GM18498 (cell line): ENCODE results near the gene BRMS1.
"Not testable (repeated sequence)": the region's sequence is repeated elsewhere in the genome, so short reads cannot be mapped to it uniquely, and the experiment has no call there.

Experiments used
- ATAC-seq: cut with Tn5 transposase; IDR thresholded peaks from one replicate; pipeline ENCODE4 v1.9.1; 2021; ENCODE audit warnings: mild to moderate bottlenecking, moderate library complexity; ENCODE audit not compliant: unreplicated experiment

BRMS1 gene

DNA sequence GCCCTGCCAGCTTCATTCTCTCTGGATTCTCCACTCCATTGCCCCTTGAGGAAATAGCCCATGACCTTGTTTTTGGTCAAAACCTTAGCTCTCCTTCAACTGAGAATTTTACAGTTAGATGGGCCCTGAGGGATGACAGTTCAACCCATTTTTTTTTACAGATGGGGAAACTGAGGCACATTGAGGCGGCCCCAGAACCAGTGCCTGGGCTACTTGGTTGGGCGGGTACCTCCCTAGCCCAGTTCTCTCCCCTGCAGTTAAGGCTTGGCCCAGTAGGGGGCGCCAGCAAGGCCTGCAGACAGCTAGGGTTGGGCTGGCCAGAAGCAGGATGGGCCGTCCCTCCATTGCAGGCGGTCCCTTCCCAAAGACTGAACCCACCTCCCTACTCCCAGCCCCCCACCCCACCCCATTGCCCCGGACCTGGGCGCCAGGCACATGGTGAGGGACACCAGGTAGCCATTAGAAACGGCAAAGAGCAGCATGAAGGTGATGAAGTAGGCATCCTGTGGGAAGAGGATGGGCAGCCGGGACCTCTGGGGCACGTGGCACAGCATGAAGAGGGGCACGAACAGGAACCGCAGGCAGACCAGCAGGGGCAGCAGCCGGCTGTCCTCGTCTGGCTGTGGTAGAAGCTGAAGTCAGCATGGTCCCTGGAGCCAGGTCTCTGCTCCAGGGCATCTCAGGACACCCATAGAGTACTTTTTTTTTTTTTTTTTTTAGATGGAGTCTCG, 19.1 kb upstream of the BRMS1 start:
- ATAC-seq: no peak

DNA sequence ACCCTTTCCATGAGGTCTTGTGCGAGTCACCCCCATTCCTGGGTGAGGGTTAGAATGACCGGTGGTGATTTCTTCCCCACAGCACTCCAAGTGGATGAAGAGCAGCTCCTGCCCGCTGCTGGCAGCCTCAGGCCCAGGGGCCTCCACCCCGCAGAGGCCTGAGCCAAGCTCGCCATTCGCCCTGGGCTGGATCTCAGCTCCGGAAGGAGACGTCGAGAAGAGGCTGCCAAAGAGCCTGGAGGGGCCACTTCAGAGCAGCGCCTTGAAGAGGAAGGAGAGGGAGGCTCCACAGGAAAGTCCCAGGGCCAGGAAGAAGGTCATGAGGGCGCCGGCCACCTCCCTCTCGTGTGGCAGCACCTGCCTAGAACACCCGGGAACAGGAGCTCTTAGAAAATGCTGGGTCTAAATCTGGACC, 18.3 kb upstream of the BRMS1 start:
- no peak for ATAC-seq

DNA sequence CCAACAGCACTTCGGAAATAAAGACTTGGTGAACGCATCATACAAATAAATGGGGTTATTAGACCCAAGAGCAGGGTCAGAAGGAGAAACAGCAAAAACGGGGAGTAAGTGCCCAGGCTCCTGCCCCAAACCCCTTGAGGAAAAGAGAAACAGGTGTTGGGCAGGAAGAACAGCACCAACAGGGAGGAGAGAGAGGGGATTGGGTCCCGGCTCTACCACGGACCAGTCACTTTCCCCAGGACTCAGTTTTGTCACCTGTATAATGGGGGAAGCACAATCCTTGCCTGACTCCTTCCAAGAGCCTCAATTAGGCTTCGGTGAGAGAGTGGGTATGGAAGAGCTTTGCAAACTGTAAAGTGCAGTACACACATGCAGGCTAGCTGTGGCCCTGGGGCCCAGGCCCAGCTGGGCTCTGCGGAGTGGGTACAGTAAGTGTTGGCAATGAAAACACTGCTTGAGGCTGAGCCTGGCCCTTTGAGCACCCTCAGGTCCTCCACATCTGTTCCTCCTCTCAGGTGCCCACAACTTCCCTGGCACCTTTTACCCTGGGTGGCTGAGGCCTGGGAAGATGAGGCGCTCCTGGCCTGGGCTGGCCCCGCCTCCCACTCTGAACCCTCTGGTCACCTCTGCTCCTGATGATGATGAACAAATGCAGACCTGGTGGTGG, 17.7 kb upstream of the BRMS1 start:
- no peak for ATAC-seq

DNA sequence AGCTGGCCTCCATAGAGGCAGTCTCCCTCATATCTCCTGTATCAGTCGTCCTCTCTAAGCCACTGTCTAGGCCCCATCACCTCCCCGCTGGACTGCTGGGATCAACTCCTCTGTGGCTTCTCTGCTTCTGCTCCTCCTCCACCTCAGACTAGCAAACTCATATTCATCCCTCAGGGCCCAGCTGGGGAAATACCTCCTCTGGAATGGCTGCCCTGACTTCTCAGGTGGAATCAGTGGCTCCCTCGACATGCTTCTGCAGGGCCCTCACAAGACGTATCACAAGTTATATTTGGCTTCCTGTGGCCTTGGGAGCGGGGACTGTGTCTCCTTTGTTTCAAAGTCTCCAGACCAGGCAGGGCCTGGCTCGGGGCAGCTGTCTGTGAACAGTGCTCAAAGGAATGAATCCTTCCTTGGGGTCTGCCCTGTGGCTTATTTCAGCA, 16.6 kb upstream of the BRMS1 start:
- ATAC-seq: no peak

DNA sequence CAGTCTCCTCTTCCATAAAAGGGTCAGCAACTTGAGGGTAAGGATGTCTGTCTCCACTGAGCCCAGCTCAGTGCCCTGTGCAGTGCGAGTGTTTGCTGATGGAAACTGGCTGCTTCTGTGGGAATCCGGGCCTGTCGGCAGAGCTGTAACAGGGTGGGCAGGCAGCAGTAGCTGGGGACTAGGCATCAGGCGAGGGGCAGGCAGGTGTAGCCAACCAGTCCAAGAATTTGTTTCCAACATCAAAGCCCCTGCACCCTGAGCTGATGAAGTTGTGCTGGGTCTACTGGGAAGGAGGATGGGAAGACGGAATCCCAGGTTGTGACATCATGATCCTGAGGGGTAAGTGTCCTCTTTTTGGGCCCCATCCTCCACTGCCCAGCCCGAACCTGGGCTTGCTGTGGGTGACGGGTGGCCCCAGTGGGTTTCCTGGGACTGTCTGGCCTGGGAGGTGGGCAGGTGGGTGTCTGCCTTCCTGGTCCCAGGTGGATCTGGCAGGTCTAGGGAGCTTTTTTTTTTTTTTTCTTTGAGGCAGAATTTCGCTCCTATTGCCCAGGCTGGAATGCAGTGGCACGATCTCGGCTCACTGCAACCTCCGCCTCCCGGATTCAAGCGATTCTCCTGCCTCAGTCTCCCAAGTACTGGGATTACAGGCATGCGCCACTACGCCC, 15.6 kb upstream of the BRMS1 start:
- no peak for ATAC-seq

DNA sequence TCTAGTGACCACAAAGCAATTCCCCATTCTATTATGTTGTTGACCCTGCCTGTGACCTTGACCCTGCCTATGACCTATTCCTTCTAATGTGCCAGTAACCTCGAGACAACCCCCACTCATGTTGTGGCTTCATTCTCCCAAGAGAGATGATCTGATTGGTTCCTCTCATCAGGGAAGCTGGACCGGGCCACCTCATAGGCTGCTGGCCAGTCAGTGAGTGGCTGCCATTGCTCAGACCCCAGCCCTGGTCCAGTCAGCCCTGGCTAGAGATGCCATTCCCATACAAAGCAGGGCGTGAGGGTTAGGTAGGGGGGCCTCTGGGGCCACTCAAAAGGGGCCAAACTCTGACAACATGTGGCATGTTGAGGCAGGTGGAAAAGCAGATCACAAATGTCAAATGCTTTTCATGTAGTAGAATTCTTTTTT, 14.8 kb upstream of the BRMS1 start:
- no peak for ATAC-seq

DNA sequence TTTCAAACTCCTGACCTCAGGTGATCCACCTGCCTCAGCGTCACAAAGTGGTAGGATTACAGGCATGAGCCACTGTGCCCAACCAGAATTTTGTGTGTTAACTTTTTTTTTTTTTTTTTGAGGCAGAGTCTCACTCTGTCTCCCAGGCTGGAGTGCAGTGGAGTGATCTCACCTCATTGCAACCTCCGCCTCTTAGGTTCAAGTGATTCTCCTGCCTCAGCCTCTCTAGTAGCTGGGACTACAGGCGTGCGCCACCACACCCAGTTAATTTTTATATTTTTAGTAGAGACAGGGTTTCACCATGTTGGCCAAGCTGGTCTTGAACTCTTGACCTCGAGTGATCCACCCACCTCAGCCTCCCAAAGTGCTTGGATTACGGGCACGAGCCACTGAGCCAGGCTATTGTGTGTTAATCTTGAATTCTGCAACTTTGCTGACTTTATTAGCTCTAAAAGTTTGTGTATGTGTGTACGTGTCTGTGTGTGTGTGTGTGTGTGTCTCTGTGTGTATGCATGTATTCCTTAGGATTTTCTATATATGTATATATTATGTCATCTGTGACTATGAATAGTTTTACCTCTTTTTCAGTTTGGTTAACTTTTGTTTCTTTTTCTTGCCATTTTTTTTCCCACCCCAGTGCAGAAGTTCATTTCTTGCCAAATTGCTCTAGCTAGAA, 5.8 kb upstream of the BRMS1 start:
- ATAC-seq: not testable (repeated sequence)

DNA sequence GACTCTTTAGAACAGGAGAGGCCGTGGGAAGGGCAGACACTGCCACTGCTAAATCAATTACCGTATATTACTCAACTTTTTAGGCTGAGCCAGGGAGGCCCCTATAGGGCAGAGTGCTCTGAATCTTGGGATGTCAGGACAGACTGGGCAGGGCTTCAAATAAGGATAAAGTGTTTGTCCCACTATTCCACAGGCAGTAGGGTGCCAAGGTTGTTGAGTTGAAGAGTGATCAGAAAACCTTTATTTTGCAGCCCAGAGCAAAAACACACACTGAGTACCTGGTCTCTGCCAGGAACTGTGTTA, 4.1 kb upstream of the BRMS1 start:
- ATAC-seq: no peak

DNA sequence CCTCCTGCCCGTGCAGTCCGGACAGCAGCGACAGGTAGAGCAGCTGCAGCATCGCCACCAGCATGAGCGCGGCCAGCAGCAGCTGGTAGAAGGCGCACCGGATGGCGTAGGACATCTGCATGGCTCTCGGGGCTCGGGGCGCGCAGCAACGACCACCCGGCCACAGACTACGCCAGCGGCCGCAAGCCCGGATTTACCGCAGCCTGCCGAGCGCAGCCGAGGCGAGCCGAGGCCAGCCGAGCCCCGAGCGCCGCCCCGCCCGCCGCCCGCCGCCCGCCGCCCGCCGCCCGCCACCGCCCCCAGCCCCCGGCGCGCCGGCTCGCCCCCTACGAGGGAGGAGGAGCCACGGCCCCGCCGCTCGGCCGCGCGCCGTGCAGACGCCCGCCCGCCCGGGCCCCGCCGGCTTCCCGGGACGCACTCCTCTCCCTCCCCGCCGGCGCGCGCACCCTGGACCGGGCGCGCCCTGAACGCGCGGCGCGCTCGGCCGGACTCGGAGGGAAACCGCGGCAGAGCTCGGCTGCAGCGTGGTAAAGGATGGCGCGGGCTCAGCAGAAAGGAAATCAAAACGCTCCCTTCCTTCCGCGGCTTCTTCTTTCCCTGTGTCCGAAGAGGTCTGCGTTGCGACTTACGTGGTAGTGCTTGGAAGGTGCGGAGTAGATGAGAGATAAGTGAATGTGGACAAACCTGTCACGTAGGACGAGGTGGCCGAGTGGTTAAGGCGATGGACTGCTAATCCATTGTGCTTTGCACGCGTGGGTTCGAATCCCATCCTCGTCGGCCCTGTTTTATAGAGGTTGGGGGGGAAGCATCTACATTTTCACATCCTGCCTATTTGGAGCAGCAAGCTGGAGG, 2.7 kb upstream of the BRMS1 start, which contains the start of gene B4GAT1:
TSS of gene B4GAT1 (minus strand) at position 205 of the 852 bp plus-strand sequence. CDS start at position 121, 84 bp downstream.
- ATAC-seq: peak; percentile 48

DNA sequence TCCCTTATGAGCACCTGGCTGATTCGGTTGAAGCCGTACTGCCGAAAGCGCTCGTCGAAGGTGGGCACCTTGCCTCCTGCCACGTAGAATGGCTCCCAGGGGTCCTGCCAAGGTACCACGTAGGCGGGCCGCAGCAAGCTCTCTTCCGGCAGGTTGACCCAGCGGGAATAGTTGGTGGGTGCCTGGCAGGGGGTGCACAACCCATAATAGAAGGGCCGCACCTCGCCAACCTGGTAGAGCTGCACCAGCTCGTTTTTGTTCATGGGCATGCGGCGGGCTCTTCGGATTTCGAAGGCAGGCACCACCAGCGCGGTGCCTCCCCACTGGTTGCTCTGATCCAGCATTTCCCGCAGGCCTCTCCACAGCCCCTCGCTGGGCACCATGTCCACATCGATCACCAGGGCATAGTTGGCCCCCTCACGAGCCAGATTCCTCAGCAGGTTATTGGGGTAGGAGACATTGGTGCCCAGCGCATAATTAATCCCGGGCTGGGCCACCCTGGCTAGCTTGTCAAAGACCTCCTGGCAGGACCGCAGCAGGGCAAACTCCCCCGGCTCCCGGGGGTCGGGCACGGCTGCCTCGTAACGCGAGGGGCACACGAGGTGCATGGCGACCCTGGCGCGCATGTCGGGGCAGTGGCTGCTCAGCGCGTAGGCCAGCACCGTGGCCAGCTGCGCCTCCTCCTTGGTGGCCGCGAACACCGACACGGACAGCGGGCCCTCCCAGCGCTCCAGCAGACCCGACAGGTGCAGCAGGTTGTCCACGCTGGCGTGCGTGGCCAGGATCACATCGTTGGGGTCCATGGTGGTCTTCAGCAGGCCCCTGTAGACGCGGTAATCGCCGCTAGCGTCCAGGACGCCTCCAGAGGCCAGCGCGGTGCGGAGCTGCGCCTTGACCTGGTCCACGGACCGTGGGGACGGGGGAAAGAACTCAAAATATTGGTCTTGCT, 1.8 kb upstream of the BRMS1 start:
- ATAC-seq: no peak

DNA sequence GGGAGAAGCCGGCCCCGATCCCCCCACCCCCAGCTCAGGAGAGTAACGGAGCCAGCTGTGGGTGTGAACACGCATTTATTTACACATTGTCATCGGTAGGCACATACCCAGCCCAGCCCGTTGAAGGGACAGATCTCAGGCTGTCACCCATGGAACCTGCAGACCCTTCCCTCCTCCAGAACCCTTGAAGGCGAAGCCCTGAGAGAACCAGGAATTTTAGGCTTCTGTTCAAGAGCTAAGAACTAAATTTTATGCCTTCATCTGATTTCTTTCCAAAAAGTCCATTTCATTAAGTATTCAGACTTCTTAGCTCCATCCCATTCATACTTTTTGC, 379 bp upstream of the BRMS1 start:
- peak; percentile 4 for ATAC-seq

DNA sequence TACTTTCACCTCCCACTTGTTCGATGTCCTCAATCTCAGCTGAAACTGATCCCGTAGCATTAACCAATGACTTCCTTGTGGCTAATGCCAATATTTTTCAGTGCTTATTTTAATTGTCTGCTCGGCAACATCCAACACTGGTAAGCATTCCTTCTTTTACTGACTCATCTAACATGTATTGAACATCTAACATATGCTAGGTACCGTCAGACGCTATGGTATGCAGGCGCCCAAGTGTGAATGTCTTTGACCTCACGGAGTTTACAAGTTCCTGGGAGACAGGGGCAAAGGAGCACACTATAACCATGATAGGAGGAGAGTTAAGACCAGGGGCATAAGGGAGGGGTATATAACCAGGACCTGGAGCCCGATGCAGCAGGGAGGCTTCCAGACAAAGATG, 1.7 kb downstream of the BRMS1 start:
- ATAC-seq: no peak

DNA sequence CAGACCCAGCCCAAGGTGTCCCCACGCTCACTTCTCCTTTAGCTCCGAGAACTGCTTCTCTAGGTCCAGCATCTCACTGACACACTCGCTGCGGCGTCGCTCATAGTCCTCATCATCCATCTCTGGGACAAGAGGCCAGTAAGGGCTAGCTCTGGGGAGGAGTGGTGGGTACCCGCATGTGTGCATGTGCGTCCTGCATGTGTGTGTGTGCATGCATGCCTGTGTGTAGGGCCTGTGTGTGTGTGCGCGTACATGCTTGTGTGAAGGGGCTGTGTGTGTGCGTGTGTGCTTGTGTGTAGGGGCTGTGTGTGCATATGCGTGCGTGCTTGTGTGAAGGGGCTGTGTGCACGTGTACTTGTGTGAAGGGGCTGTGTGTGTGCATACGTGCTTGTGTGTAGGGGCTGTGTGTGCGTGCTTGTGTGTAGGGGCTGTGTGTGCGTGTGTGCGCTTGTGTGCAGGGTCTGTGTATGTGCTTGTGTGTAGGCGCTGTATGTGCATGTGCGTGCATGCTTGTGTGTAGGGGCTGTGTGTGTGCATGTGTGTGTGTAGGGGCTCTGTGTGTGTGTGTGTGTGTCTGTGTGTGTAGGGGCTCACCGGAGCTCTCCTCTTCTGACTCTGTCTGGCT, 3.3 kb downstream of the BRMS1 start:
- no peak for ATAC-seq

DNA sequence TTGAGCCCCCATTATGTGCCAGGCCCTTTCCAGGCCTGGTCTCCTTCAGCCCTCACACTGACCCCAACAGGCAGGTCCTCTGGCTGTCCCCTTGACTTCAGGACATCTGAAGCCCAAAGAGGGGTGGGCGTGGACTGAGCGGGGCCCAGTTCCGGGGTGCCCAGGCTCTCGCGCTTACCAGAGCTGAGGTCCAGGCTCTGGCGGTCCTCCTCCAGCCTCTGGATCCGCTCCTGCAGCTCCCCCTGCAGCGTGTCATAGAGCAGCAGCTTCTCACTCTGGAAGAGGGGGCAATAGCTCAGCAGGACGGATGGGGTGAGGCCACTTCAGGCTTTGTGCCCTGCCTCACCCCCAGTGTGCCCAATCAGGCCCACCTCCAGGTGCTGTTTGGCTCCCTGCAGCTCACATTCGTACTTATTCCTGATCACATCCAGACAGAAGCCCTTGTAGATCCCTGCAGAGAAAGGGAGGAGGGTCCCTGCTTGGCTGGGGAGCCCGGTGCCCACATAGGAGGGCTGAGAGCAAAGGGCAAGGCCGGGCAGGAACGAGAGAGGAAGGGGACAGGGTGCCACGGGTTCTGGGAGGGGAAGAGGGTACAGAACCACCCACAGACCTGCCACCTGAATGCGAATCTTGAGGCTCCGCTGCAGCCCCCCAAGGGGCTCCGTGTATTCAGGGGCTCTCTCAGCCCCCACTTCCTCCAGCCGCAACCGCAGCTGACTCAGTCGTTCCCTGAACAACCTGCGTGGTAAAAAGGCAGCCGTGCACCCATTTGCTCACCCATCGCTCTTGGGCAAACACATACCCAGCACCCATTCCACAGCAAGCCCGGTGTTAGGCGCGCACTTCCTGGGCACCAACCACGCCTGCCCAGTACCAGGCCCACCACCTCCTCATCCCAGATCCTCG, 4.1 kb downstream of the BRMS1 start:
- no peak for ATAC-seq

DNA sequence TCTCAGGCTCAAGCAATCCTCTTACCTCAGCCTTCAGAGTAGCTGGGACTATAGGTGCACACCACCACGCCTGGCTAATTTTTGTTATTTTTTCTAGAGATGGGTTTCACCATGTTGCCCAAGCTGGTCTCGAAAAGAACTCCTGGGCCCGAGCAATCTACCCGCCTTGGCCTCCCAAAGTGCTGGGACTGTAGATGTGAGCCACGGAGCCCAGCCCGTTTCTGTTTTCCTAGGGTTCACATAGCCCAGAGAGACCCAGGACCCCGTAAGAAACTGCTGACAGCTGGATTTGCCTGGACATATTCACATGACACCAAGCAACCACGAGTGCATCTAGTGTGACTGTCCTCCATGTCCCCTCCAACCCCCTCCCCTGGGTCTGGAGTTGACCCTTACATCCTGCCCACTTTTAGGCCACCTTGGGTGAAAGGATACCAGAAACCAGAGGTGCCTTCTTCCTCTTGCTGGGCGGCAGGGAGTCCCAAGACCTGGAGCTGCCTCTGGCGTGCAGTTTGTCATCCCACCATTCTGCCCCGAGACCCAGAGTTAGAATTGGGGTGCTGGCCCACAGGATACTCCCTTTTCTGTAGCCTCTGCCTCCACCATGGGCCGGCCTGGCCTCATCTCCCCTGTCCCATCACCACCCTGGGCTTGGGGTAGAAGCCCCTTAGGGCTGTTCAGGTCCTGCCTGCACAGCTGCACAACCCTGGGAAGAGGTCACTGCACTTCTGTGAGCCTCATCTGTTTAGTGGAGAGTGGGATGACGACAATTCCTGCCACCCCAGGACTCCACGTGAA, 5.0 kb downstream of the BRMS1 start:
- ATAC-seq: no peak

DNA sequence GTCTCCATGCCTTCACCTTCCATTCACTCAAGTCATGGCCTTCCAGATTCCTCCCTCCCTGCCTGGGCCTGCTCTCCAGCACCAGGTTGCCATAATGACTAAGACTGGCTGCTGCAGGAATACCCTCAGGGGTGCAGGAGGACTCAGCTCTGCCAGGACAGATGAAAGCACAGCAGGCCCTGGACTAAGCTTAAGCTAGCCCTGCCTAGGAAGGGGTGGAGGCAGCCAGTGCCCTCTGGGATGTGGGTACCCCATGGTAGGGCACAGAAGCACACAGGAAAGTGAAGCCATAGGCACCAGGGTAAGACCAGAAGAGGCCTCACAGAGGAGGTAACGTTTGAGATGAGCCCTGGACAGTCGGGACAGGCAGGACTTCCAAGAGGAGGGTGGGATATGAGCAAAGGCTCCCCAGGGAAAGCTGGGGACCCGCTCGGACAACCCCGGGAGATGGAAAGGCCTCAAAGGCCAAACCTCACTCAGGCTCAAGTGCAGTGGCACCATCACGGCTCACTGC, 5.7 kb downstream of the BRMS1 start:
- no peak for ATAC-seq
